AG10803 (cell line): Measurements from ENCODE around the gene MZF1.

Experiments used
- DNase-seq: peaks from one replicate; pipeline ENCODE4 v3.0.0; 2010; ENCODE audit warnings: low read depth
- H3K4me3 ChIP-seq: 2 replicates; pipeline ENCODE4 v1.5.1; 2011; ENCODE audit warnings: mild to moderate bottlenecking, low read length, control low read depth
- CTCF ChIP-seq: conservative IDR thresholded peaks from 2 replicates; pipeline ENCODE4 v1.5.1; 2011; ENCODE audit warnings: mild to moderate bottlenecking, low read length, control low read depth, inconsistent platforms

Gene MZF1

DNA sequence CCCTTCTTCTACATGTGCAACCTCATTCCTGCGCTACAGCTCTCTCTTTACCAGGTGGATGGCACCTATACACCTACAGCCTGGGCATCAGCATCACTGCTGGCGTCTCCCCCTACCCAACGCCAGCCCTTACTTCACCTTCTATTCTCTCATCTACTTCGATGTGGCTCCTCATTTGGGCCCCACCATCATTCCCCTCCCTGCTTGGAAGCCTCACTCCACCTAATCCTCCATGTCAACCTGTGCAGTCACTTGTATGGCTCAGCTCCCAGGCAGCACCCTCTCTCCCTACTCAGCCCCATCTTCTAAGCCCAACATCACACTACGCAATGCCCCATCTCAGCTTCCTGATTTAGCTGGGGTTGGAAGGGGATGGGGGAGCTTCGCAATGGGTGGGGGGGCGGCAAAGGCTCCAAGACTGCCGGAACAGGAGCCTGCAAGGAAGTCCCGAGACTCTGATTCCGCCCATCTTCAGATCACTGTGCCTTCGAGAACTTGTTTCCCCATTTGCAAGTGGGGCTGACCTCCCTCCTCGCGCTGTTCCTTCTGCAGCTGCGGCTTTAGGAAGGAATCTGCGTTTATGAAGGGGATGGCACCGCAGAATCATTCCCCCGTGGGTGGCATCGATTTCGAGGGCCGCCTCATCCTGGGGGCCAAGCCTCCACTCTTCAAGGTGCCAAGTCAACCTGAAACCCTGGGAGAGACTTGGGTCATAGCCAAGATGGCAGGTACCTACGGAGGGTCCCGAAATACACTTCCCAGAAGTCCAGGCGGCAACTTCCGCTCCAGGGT lies 913 bp downstream of the MZF1 start:
- TF ChIP-seq CTCF: no peak
- peak overlapping the region; percentile 94 for H3K4me3 ChIP-seq
- DNase-seq: no peak

DNA sequence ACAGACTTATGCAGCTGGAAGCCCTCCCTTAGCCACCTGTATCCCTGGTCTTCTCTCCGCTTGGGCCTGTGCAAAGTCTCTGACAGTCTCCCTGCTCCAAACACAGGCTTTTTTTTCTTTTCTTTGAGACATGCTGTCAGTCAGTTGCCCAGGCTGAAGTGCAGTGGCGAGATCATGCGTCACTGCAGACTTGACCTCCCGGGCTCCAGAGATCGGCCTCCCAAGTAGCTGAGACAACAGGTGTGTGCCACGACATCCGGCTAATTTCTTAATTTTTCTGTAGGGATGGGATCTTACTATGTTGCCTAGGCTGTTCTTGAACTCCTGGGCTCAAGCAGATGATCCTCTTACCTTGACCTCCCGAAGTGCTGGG lies 1.6 kb downstream of the MZF1 start:
- no peak overlapping the region for H3K4me3 ChIP-seq
- no peak for TF ChIP-seq CTCF
- no peak for DNase-seq

DNA sequence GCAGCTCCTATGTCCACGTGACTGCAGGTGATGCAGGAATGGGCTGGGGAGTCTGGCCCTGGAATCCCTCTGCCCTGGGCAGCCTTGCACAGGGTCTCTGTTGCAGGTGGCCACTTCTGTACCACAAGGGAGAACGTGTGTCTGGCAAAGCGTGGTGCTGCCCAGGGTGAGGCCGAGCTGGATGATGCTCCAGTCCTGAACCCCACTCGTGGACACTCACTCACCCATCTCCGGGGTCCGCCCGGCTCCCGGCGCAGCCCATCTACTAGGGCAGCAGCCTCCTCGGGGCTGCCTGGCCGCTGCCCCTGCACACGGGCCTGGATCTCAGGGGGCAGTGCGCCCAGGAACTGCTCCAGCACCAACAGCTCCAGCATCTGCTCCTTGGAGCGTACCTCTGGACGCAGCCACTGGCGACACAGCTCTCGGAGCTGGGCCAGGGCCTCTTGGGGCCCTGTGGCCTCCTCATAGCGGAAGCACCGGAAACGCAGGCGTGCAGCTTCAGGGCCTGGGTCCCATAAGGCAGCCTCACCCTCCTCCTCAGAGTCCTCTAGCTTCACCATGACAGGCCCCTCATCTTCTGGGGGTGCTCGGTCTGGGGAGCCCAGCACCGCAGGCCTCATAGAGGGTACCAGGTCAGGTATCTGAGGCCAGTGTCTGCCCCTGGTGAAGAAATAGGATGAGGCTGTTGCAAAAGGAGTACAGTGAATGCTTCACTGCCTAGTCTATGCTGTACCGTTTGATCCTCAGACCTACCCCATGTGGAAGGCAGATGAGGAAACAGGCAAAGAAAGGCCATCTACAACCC lies 2.2 kb downstream of the MZF1 start:
- H3K4me3 ChIP-seq: no peak overlapping the region
- no peak for DNase-seq
- TF ChIP-seq CTCF: no peak

- DNase-seq: no peak
- TF ChIP-seq CTCF: no peak
- no peak overlapping the region for H3K4me3 ChIP-seq
Measured at GRCh38 chr19:58569943-58570670, 3.0 kb downstream of the MZF1 start.

DNA sequence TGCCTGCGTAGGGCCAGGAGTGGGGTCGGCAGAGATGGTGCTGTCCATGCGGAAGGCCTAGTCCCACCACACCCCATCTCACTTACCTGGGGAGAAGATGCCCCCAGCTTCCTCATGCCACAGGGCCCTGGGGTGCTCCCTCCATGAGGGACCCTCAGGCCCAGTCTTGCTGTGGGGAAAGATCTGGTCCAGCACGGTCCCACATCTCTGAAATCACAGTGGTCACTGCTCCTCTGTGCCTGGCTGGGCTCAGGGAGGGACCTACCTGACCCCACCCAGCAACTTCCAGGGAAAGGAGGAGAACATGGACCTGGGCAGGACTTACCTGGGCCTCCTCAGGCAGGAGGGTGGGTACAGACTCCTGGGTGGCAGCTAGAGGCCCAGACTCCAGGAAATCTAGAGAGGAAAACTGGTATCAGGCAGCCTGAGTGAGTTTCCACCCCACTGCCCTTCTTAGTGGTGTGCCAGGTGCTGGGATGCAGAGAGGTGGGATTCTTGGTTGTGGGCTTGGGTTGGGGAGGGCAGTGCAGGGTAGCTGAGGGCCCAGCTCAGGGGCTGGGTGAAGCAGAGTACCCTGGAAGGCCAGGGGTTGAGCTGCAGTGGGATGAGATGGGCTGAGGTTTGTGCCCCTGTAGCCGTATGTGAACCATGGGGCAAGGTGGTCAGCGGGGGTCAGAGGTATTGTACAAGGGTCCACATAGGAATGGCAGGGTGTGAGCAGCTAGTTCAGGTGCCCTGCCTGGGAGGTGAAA lies 3.8 kb downstream of the MZF1 start:
- TF ChIP-seq CTCF: no peak
- H3K4me3 ChIP-seq: no peak overlapping the region
- no peak for DNase-seq

- no peak for DNase-seq
- TF ChIP-seq CTCF: no peak
Measured at GRCh38 chr19:58568453-58569130, 4.5 kb downstream of the MZF1 start.

More at GRCh38 chr19:58568453-58569130, 4.5 kb downstream of the MZF1 start:
- no peak overlapping the region for H3K4me3 ChIP-seq
